Left lung (tissue), 10 donors: ENCODE measurements around the gene SPSB2. TPM values are rescaled to one million over a fixed set of nuclear protein-coding genes. Genes with fewer than 3 reads are reported as not detected.
"Not testable (repeated sequence)": the region's sequence is repeated elsewhere in the genome, so short reads cannot be mapped to it uniquely, and the experiment has no call there.

Experiments used
- ATAC-seq: fragments of 200-7000 bp; cut with Tn5 transposase; one replicate; pipeline ENCODE4 v1.9.1; 2020; ENCODE audit warnings: moderate library complexity
- DNase-seq, 4 donors: peaks; one replicate each; pipeline ENCODE4 v3.0.0-alpha.2; 2013 to 2020
- H3K27ac ChIP-seq, 2 donors: fragments of 200-600 bp; sonication (generic) in 1 of 2; one replicate each; pipeline versions ENCODE4 v1.5.0 to v1.8.0; 2020 to 2021
- H3K27me3 ChIP-seq, 2 donors: fragments of 200-600 bp; sonication (generic) in 1 of 2; one replicate each; pipeline versions ENCODE4 v1.5.0 to v1.8.0; 2020 to 2021
- H3K36me3 ChIP-seq, 2 donors: fragments of 200-600 bp; sonication (generic) in 1 of 2; one replicate each; pipeline versions ENCODE4 v1.5.0 to v1.8.0; 2020 to 2021
- H3K4me1 ChIP-seq, 2 donors: fragments of 200-600 bp; one replicate each; pipeline ENCODE4 v1.8.0; 2021
- H3K4me3 ChIP-seq, 2 donors: fragments of 200-600 bp; sonication (generic) in 1 of 2; one replicate each; pipeline versions ENCODE4 v1.5.0 to v1.8.0; 2020 to 2021; ENCODE audit warnings: mild to moderate bottlenecking in 1 of 2
- H3K9me3 ChIP-seq, 2 donors: fragments of 200-600 bp; sonication (generic) in 1 of 2; one replicate each; pipeline versions ENCODE4 v1.5.0 to v1.8.0; 2020 to 2021
- CTCF ChIP-seq, 2 donors: fragments of 200-600 bp; sonication (generic) in 1 of 2; IDR thresholded peaks; one replicate each; pipeline versions ENCODE4 v1.5.0 to v1.8.0; 2021; ENCODE audit warnings: antibody characterized with exemption in 2 of 2
- intact Hi-C, 2 donors: fragments of 100-400 bp; cut with DNase I; formaldehyde crosslinking; loops; one replicate each; pipeline versions ENCODE4 v1.11.2 to v1.14.2; 2022
- polyA plus RNA-seq, 6 donors: library from polyadenylated mRNA; unstranded; fragments of 120-200 nt; gene quantifications; one replicate each; pipeline ENCODE4 v1.2.1, GENCODE V29; 2013; ENCODE audit not compliant: insufficient read length in 6 of 6
- total RNA-seq, 2 donors: library from RNA; stranded (reverse); fragmentation: NEBNext Ultra II Directional; extraction: Animal tissue kit (Norgen Biotek cat#: 25700); gene quantifications; one replicate each; pipeline ENCODE4 v1.2.1, GENCODE V29; 2021
- donor health status: DM: no; HTN: yes; CAD: no.
- donor health status: DM: no; HTN: no; CAD: no.

SPSB2 gene
- total and polyA plus RNA-seq, 8 donors: 3.4 to 27.1 (median 8.4) TPM

GRCh38 chr12:6891646-6892001 is 18.5 kb upstream of the SPSB2 start:
- Histone ChIP-seq H3K36me3 (peaks cover 0 to 5% of the 10 kb centered on the region in 2 donors), H3K4me3 (peak overlapping the region; percentile 41 to 43), H3K27ac (peak overlapping the region; percentile 94), H3K4me1 (peaks cover 9 to 34% of the 10 kb centered on the region in 2 donors), H3K9me3 (no peaks in the 10 kb centered on the region), H3K27me3 (no peaks in the 10 kb centered on the region)
- DNase-seq (peak in 1 of 4 donors; percentile 30), ATAC-seq (peak; percentile 1)
- intact Hi-C loops: no loop called here
- no peak for TF ChIP-seq CTCF (IDR thresholded peaks at IDR 0.05)

GRCh38 chr12:6890789-6891645 is 17.9 kb upstream of the SPSB2 start:
- intact Hi-C loops: no loop called here
- H3K36me3 ChIP-seq: peaks cover 0 to 5% of the 10 kb centered on the region in 2 donors
- DNase-seq (peak; percentile 97 to 100 (median 98)), ATAC-seq (peak; percentile 98)
- no peaks in the 10 kb centered on the region for H3K9me3 ChIP-seq
- H3K4me1 ChIP-seq: peaks cover 9 to 34% of the 10 kb centered on the region in 2 donors
- no peaks in the 10 kb centered on the region for H3K27me3 ChIP-seq
- TF ChIP-seq CTCF (IDR thresholded peaks at IDR 0.05): peak; percentile 86 to 94
- peak overlapping the region; percentile 94 for H3K27ac ChIP-seq
- H3K4me3 ChIP-seq: peak overlapping the region; percentile 41 to 43

- Histone ChIP-seq H3K4me1 (peaks cover 9 to 39% of the 10 kb centered on the region in 2 donors), H3K4me3 (peak overlapping the region in 1 of 2 donors; percentile 43), H3K36me3 (peaks cover 0 to 12% of the 10 kb centered on the region in 2 donors), H3K27ac (peak overlapping the region; percentile 94)
- H3K27me3 ChIP-seq, H3K9me3 ChIP-seq, ATAC-seq, intact Hi-C loops: not testable (repeated sequence)
- peak in 1 of 4 donors; percentile 29 for DNase-seq
Observed at GRCh38 chr12:6889775-6890573, 16.9 kb upstream of the SPSB2 start.

- peaks cover 9 to 36% of the 10 kb centered on the region in 2 donors for H3K4me1 ChIP-seq
- H3K9me3 ChIP-seq, H3K27me3 ChIP-seq, ATAC-seq, H3K4me3 ChIP-seq, H3K27ac ChIP-seq, intact Hi-C loops: not testable (repeated sequence)
- peak in 1 of 4 donors; percentile 2 for DNase-seq
- peaks cover 0 to 23% of the 10 kb centered on the region in 2 donors for H3K36me3 ChIP-seq
Observed at GRCh38 chr12:6888794-6889193, 15.7 kb upstream of the SPSB2 start.

- no peak for ATAC-seq
- Histone ChIP-seq H3K4me1 (peaks cover 9 to 36% of the 10 kb centered on the region in 2 donors), H3K9me3 (no peaks in the 10 kb centered on the region), H3K4me3 (no peak overlapping the region), H3K36me3 (peaks cover 0 to 28% of the 10 kb centered on the region in 2 donors), H3K27me3 (no peaks in the 10 kb centered on the region), H3K27ac (no peak overlapping the region)
- DNase-seq: no peak
- no peak for TF ChIP-seq CTCF (IDR thresholded peaks at IDR 0.05)
- intact Hi-C loops: no loop called here
Observed at GRCh38 chr12:6888360-6888759, 15.3 kb upstream of the SPSB2 start.

- ATAC-seq (peak; percentile 21), DNase-seq (peak in 1 of 4 donors; percentile 66)
- TF ChIP-seq CTCF (IDR thresholded peaks at IDR 0.05): no peak
- intact Hi-C loops: no loop called here
- Histone ChIP-seq H3K4me3 (no peak overlapping the region), H3K27ac (peak overlapping the region; percentile 71 to 83), H3K27me3 (no peaks in the 10 kb centered on the region), H3K9me3 (no peaks in the 10 kb centered on the region), H3K36me3 (peaks cover 0 to 37% of the 10 kb centered on the region in 2 donors), H3K4me1 (peaks cover 9 to 36% of the 10 kb centered on the region in 2 donors)
Observed at GRCh38 chr12:6887460-6887859, 14.4 kb upstream of the SPSB2 start.

- H3K9me3 ChIP-seq, ATAC-seq, H3K27me3 ChIP-seq, intact Hi-C loops, H3K4me3 ChIP-seq: not testable (repeated sequence)
- Histone ChIP-seq H3K4me1 (peaks cover 8 to 29% of the 10 kb centered on the region in 2 donors), H3K36me3 (peaks cover 0 to 39% of the 10 kb centered on the region in 2 donors), H3K27ac (peak overlapping the region; percentile 71 to 83)
- peak in 1 of 4 donors; percentile 17 for DNase-seq
Observed at GRCh38 chr12:6886206-6886999, 13.3 kb upstream of the SPSB2 start.
